HCT116 (cell line): ENCODE results near the gene NAALADL2. TPM values are rescaled to one million over a fixed set of nuclear protein-coding genes. Genes with fewer than 3 reads are reported as not detected.

Experiments
- ATAC-seq: fragments of 200-7000 bp; cut with Tn5 transposase; 2 replicates; pipeline ENCODE4 v1.9.1; 2020; ENCODE audit warnings: mild to moderate bottlenecking, moderate library complexity
- BruUV-seq: library from RNA; stranded (reverse); fragments of 400-500 nt; replicated peaks from 2 replicates; lab custom pipeline; 2021; lab: Mats Ljungman, UMichigan
- CTCF ChIA-PET: fragments of 300-600 bp; sonication (Branson Sonifier 250); formaldehyde crosslinking; loops from one replicate; lab custom pipeline; 2021; ENCODE audit warnings: antibody characterized with exemption; lab: Charles Lee
- POLR2A ChIA-PET: fragments of 300-600, 350-600 bp; sonication (Branson Sonifier 250); formaldehyde crosslinking; loops from one replicate; lab custom pipeline; 2021; ENCODE audit warnings: antibody characterized with exemption; lab: Charles Lee
- RAD21 ChIA-PET, 2 experiments: fragments of 300-600 bp; sonication (Branson Sonifier 250); formaldehyde crosslinking; loops; one replicate each; lab custom pipeline; 2023; ENCODE audit warnings: low total read pairs in 2 of 2; ENCODE audit not compliant: uncharacterized antibody in 2 of 2, unreplicated experiment in 2 of 2, low non-redundant PET in 1 of 2; lab: Charles Lee
- DNase-seq: peaks from one replicate; pipeline ENCODE4 v3.0.0-alpha.2; 2010; ENCODE audit warnings: low read depth, low spot score
- H2AFZ ChIP-seq: fragments of 200-600 bp; shearing (Covaris generic), sonication (generic); 2 replicates; pipeline ENCODE4 v1.6.1; 2017; ENCODE audit warnings: low read depth, mixed run types, mixed read lengths, antibody characterized with exemption, low read length; ENCODE audit not compliant: poor library complexity, severe bottlenecking
- H3K27ac ChIP-seq: 2 replicates; pipeline ENCODE4 v1.5.1; 2012; ENCODE audit warnings: low read depth, low read length
- H3K27me3 ChIP-seq: fragments of 200-600 bp; sonication (generic); 2 replicates; pipeline ENCODE4 v1.6.1; 2016; ENCODE audit warnings: mixed run types, low read length, mixed read lengths; ENCODE audit not compliant: insufficient read depth
- H3K36me3 ChIP-seq, 2 experiments: fragments of 200-500 bp in 1 of 2; fragments of 200-600 bp in 1 of 2; sonication (Bioruptor generic) in 1 of 2; sonication (generic) in 1 of 2; 2 replicates each; pipeline versions ENCODE4 v1.5.1 to v1.6.1; 2014 to 2016; ENCODE audit warnings: low read length in 2 of 2, inconsistent platforms in 1 of 2, mixed read lengths in 1 of 2, mixed run types in 1 of 2; ENCODE audit not compliant: insufficient read depth in 2 of 2, control insufficient read depth in 1 of 2
- H3K4me1 ChIP-seq, 2 experiments: fragments of 200-600 bp in 1 of 2; sonication (generic) in 1 of 2; 2 replicates each; pipeline versions ENCODE4 v1.5.1 to v1.6.1; 2012 to 2017; ENCODE audit warnings: low read length in 2 of 2, inconsistent platforms in 1 of 2, mild to moderate bottlenecking in 1 of 2, mixed read lengths in 1 of 2, mixed run types in 1 of 2, moderate library complexity in 1 of 2; ENCODE audit not compliant: insufficient read depth in 2 of 2, control insufficient read depth in 1 of 2
- H3K4me2 ChIP-seq: fragments of 200-600 bp; sonication (generic); 2 replicates; pipeline ENCODE4 v1.6.1; 2017; ENCODE audit warnings: mixed run types, low read length, mixed read lengths
- H3K4me3 ChIP-seq, 2 experiments: fragments of 200-600 bp in 1 of 2; sonication (generic) in 1 of 2; replicated peaks in 1 of 2; 2 replicates each; pipeline ENCODE4 v1.5.1; 2011 to 2016; ENCODE audit warnings: low read length in 2 of 2, control low read depth in 1 of 2, low read depth in 1 of 2, mild to moderate bottlenecking in 1 of 2, mixed read lengths in 1 of 2, mixed run types in 1 of 2
- H3K79me2 ChIP-seq: fragments of 200-600 bp; sonication (generic); 2 replicates; pipeline ENCODE4 v1.6.1; 2017; ENCODE audit warnings: mild to moderate bottlenecking, mixed run types, low read length, moderate library complexity, mixed read lengths; ENCODE audit not compliant: insufficient read depth
- H3K9ac ChIP-seq: fragments of 200-600 bp; sonication (generic); 2 replicates; pipeline ENCODE4 v1.6.1; 2016; ENCODE audit warnings: low read length, mixed read lengths
- H3K9me2 ChIP-seq: fragments of 200-600 bp; sonication (generic), shearing (Covaris generic); 2 replicates; pipeline ENCODE4 v1.6.1; 2017; ENCODE audit warnings: mixed run types, mild to moderate bottlenecking, moderate library complexity; ENCODE audit not compliant: insufficient read depth
- H3K9me3 ChIP-seq, 2 experiments: fragments of 200-500 bp in 1 of 2; fragments of 200-600 bp in 1 of 2; sonication (Bioruptor generic) in 1 of 2; sonication (generic) in 1 of 2; 2 replicates each; pipeline ENCODE4 v1.6.1; 2014 to 2017; ENCODE audit warnings: low read length in 2 of 2, mixed read lengths in 2 of 2, inconsistent platforms in 1 of 2, low read depth in 1 of 2, mild to moderate bottlenecking in 1 of 2, mixed run types in 1 of 2, moderate library complexity in 1 of 2; ENCODE audit not compliant: control insufficient read depth in 1 of 2, insufficient read depth in 1 of 2
- H4K20me1 ChIP-seq: fragments of 200-600 bp; sonication (generic), shearing (Covaris generic); 2 replicates; pipeline ENCODE4 v1.6.1; 2017; ENCODE audit warnings: mixed run types, mild to moderate bottlenecking, moderate library complexity; ENCODE audit not compliant: insufficient read depth
- CBX3 ChIP-seq: IDR thresholded peaks from 2 replicates; pipeline ENCODE4 v1.6.1; 2012; ENCODE audit warnings: low read depth
- EGR1 ChIP-seq: IDR thresholded peaks from 2 replicates; pipeline ENCODE4 v1.6.1; 2012; ENCODE audit warnings: low read depth
- ELF1 ChIP-seq: IDR thresholded peaks from 2 replicates; pipeline ENCODE4 v1.6.1; 2012; ENCODE audit warnings: low read depth, borderline replicate concordance
- EZH2 ChIP-seq: fragments of 200-600 bp; sonication (generic); IDR thresholded peaks from 2 replicates; pipeline ENCODE4 v1.6.1; 2017; ENCODE audit warnings: antibody characterized with exemption, mixed run types
- EZH2phosphoT487 ChIP-seq: fragments of 200-600 bp; IDR thresholded peaks from 2 replicates; pipeline ENCODE4 v1.6.1; 2018; ENCODE audit warnings: antibody characterized with exemption, borderline replicate concordance
- FOSL1 ChIP-seq: IDR thresholded peaks from 2 replicates; pipeline ENCODE4 v1.6.1; 2012; ENCODE audit warnings: low read depth
- JUND ChIP-seq: IDR thresholded peaks from 2 replicates; pipeline ENCODE4 v1.6.1; 2012
- POLR2A ChIP-seq: IDR thresholded peaks from 2 replicates; pipeline ENCODE4 v1.7.0; 2011; ENCODE audit warnings: borderline replicate concordance; ENCODE audit not compliant: insufficient read depth, insufficient read length; ENCODE audit errors: extremely low read depth
- POLR2AphosphoS5 ChIP-seq: IDR thresholded peaks from 2 replicates; pipeline ENCODE4 v1.6.1; 2011; ENCODE audit warnings: mild to moderate bottlenecking, low read depth, low read length, moderate library complexity
- RAD21 ChIP-seq: IDR thresholded peaks from 2 replicates; pipeline ENCODE4 v1.6.1; 2012; ENCODE audit warnings: low read depth, mild to moderate bottlenecking
- SIN3A ChIP-seq: IDR thresholded peaks from 2 replicates; pipeline ENCODE4 v1.6.1; 2012; ENCODE audit warnings: low read depth
- SRF ChIP-seq: IDR thresholded peaks from 2 replicates; pipeline ENCODE4 v1.6.1; 2012; ENCODE audit warnings: low read depth
- YY1 ChIP-seq: IDR thresholded peaks from 2 replicates; pipeline ENCODE4 v1.6.1; 2011; ENCODE audit warnings: low read length, low read depth, moderate library complexity, mild to moderate bottlenecking; ENCODE audit not compliant: insufficient replicate concordance; ENCODE audit errors: extremely low read depth
- ZFX ChIP-seq: fragments of 450-650 bp; IDR thresholded peaks from 2 replicates; pipeline ENCODE4 v1.6.1; 2017
- ZNF274 ChIP-seq: fragments of 200-500 bp; sonication (Bioruptor generic); IDR thresholded peaks from 2 replicates; pipeline ENCODE4 v1.6.1; 2014; ENCODE audit warnings: mild to moderate bottlenecking, low read depth, low read length, inconsistent platforms
- intact Hi-C: fragments of 100-400 bp; cut with micrococcal nuclease; formaldehyde crosslinking; loops from 2 replicates; pipeline ENCODE4 v1.10.0; 2022
- total RNA-seq: library from RNA; stranded (reverse); gene quantifications from one replicate; pipeline ENCODE4 v1.2.1, GENCODE V29; 2021; ENCODE audit not compliant: unreplicated experiment
- TF ChIP-seq, protein P1 (sequence below): IDR thresholded peaks from 2 replicates; pipeline ENCODE4 v1.6.1; 2012
- TF ChIP-seq, protein P2 (sequence below), 3 experiments: fragments of 200-600 bp in 1 of 3; sonication (generic) in 1 of 3; IDR thresholded peaks in 2 of 3; conservative IDR thresholded peaks in 1 of 3; 2 replicates each; pipeline ENCODE4 v1.5.1; 2012 to 2017; ENCODE audit warnings: low read depth in 2 of 3, low read length in 2 of 3, antibody characterized with exemption in 1 of 3, borderline replicate concordance in 1 of 3, control low read depth in 1 of 3, mild to moderate bottlenecking in 1 of 3, mixed read lengths in 1 of 3, mixed run types in 1 of 3, moderate library complexity in 1 of 3; ENCODE audit not compliant: insufficient read depth in 1 of 3
- TF ChIP-seq, protein P3 (sequence below): IDR thresholded peaks from 2 replicates; pipeline ENCODE4 v1.6.1; 2011; ENCODE audit warnings: mild to moderate bottlenecking, low read length, moderate library complexity; ENCODE audit not compliant: insufficient replicate concordance; ENCODE audit errors: extremely low read depth
- TF ChIP-seq, protein P4 (sequence below): IDR thresholded peaks from 2 replicates; pipeline ENCODE4 v1.6.1; 2012; ENCODE audit warnings: low read depth

Gene NAALADL2
- total RNA-seq, 1 experiment from 2014 or later: 2.9 TPM

DNA sequence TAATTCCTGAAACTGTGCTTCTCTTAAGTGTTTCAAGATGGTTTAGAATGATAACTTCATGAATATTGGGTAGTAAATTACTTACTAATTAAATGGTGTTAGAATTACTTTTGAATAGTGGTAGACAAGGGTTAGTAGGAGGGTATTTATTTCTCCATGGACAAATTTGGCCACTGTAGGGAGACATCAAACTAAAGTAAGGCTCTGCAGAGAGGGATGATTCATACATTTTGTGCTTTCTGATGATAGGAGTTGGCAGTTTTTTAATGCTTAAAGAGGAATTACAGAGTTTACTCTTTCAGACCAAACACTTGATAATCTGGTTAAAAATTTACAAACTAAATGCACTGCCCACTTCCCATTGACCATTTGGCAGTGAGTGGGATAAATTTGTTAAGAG, 127.6 kb downstream of the NAALADL2 start:
- Histone ChIP-seq H3K4me3 (no peak overlapping the region), H3K27ac (no peak overlapping the region), H3K9me3 (no peaks in the 10 kb centered on the region), H3K27me3 (no peaks in the 10 kb centered on the region), H4K20me1 (no peaks in the 10 kb centered on the region), H3K4me2 (no peak overlapping the region), H3K36me3 (no peaks in the 10 kb centered on the region), H3K9me2 (no peaks in the 10 kb centered on the region), H3K79me2 (no peaks in the 10 kb centered on the region), H2AFZ (no peak overlapping the region), H3K9ac (no peak overlapping the region), H3K4me1 (no peaks in the 10 kb centered on the region)
- ATAC-seq: no peak
- no peak for DNase-seq
- TF ChIP-seq EGR1 (no peak), ZFX (no peak), YY1 (no peak), RAD21 (no peak), CBX3 (no peak), JUND (no peak), SRF (no peak), FOSL1 (no peak), EZH2 (no peak), POLR2AphosphoS5 (no peak), ELF1 (no peak), EZH2phosphoT487 (no peak), SIN3A (no peak), POLR2A (no peak), ZNF274 (no peak)
- TF ChIP-seq, protein P1, sequence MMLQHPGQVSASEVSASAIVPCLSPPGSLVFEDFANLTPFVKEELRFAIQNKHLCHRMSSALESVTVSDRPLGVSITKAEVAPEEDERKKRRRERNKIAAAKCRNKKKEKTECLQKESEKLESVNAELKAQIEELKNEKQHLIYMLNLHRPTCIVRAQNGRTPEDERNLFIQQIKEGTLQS: no peak
- TF ChIP-seq, protein P2, sequence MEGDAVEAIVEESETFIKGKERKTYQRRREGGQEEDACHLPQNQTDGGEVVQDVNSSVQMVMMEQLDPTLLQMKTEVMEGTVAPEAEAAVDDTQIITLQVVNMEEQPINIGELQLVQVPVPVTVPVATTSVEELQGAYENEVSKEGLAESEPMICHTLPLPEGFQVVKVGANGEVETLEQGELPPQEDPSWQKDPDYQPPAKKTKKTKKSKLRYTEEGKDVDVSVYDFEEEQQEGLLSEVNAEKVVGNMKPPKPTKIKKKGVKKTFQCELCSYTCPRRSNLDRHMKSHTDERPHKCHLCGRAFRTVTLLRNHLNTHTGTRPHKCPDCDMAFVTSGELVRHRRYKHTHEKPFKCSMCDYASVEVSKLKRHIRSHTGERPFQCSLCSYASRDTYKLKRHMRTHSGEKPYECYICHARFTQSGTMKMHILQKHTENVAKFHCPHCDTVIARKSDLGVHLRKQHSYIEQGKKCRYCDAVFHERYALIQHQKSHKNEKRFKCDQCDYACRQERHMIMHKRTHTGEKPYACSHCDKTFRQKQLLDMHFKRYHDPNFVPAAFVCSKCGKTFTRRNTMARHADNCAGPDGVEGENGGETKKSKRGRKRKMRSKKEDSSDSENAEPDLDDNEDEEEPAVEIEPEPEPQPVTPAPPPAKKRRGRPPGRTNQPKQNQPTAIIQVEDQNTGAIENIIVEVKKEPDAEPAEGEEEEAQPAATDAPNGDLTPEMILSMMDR (IDR thresholded peaks at IDR 0.05 in 2 of 3, conservative IDR thresholded peaks at IDR 0.05 in 1 of 3; ENCODE audit: borderline replicate concordance in 1 of 3, insufficient read depth in 1 of 3, low read depth in 2 of 3, low read length in 2 of 3): no peak
- TF ChIP-seq, protein P3, sequence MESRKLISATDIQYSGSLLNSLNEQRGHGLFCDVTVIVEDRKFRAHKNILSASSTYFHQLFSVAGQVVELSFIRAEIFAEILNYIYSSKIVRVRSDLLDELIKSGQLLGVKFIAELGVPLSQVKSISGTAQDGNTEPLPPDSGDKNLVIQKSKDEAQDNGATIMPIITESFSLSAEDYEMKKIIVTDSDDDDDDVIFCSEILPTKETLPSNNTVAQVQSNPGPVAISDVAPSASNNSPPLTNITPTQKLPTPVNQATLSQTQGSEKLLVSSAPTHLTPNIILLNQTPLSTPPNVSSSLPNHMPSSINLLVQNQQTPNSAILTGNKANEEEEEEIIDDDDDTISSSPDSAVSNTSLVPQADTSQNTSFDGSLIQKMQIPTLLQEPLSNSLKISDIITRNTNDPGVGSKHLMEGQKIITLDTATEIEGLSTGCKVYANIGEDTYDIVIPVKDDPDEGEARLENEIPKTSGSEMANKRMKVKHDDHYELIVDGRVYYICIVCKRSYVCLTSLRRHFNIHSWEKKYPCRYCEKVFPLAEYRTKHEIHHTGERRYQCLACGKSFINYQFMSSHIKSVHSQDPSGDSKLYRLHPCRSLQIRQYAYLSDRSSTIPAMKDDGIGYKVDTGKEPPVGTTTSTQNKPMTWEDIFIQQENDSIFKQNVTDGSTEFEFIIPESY: no peak
- TF ChIP-seq, protein P4, sequence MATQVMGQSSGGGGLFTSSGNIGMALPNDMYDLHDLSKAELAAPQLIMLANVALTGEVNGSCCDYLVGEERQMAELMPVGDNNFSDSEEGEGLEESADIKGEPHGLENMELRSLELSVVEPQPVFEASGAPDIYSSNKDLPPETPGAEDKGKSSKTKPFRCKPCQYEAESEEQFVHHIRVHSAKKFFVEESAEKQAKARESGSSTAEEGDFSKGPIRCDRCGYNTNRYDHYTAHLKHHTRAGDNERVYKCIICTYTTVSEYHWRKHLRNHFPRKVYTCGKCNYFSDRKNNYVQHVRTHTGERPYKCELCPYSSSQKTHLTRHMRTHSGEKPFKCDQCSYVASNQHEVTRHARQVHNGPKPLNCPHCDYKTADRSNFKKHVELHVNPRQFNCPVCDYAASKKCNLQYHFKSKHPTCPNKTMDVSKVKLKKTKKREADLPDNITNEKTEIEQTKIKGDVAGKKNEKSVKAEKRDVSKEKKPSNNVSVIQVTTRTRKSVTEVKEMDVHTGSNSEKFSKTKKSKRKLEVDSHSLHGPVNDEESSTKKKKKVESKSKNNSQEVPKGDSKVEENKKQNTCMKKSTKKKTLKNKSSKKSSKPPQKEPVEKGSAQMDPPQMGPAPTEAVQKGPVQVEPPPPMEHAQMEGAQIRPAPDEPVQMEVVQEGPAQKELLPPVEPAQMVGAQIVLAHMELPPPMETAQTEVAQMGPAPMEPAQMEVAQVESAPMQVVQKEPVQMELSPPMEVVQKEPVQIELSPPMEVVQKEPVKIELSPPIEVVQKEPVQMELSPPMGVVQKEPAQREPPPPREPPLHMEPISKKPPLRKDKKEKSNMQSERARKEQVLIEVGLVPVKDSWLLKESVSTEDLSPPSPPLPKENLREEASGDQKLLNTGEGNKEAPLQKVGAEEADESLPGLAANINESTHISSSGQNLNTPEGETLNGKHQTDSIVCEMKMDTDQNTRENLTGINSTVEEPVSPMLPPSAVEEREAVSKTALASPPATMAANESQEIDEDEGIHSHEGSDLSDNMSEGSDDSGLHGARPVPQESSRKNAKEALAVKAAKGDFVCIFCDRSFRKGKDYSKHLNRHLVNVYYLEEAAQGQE: no peak
- BruUV-seq: no TSS peak
- ChIA-PET POLR2A (no interaction called here), CTCF (no interaction called here), RAD21 (no interaction called here)
- intact Hi-C loops: no loop called here
